ENCODE measurements around the gene CCSER1.
"Not testable (repeated sequence)": the region's sequence is repeated elsewhere in the genome, so short reads cannot be mapped to it uniquely, and the experiment has no call there.

CCSER1 gene

GRCh38 chr4:90648311-90648710 lies 521.1 kb downstream of the CCSER1 start:
- DNase-seq (ENCODE audit: low read depth in 1 of 2, low spot score in 1 of 2), result no peak

- DNase-seq (ENCODE audit: low read depth in 1 of 2, low spot score in 1 of 2), result no peak
Measured at GRCh38 chr4:90648791-90649190, 521.6 kb downstream of the CCSER1 start.

GRCh38 chr4:90660672-90661071 lies 533.5 kb downstream of the CCSER1 start:
- no peak for DNase-seq (ENCODE audit: low read depth in 1 of 2, low spot score in 1 of 2)

- no peak for DNase-seq (ENCODE audit: low read depth in 1 of 2, low spot score in 1 of 2)
Measured at GRCh38 chr4:90670183-90670582, 543.0 kb downstream of the CCSER1 start.

GRCh38 chr4:90689739-90690138 lies 562.5 kb downstream of the CCSER1 start:
- no peak for DNase-seq (ENCODE audit: low read depth in 1 of 2, low spot score in 1 of 2)

- no peak for DNase-seq (ENCODE audit: low read depth in 1 of 2, low spot score in 1 of 2)
Measured at GRCh38 chr4:90695411-90695810, 568.2 kb downstream of the CCSER1 start.

GRCh38 chr4:90705501-90705900 lies 578.3 kb downstream of the CCSER1 start:
- not testable (repeated sequence) for DNase-seq (ENCODE audit: low read depth in 1 of 2, low spot score in 1 of 2)

- DNase-seq (ENCODE audit: low read depth in 1 of 2, low spot score in 1 of 2), result no peak
Measured at GRCh38 chr4:90715242-90715641, 588.0 kb downstream of the CCSER1 start.

GRCh38 chr4:90718931-90719330 lies 591.7 kb downstream of the CCSER1 start:
- DNase-seq (ENCODE audit: low read depth in 1 of 2, low spot score in 1 of 2), result no peak

- no peak for DNase-seq (ENCODE audit: low read depth in 1 of 2, low spot score in 1 of 2)
Measured at GRCh38 chr4:90727938-90728337, 600.7 kb downstream of the CCSER1 start.

- no peak for DNase-seq (ENCODE audit: low read depth in 1 of 2, low spot score in 1 of 2)
Measured at GRCh38 chr4:90730752-90731151, 603.6 kb downstream of the CCSER1 start.

- no peak for DNase-seq (ENCODE audit: low read depth in 1 of 2, low spot score in 1 of 2)
Measured at GRCh38 chr4:90733211-90733610, 606.0 kb downstream of the CCSER1 start.

GRCh38 chr4:90745176-90745575 lies 618.0 kb downstream of the CCSER1 start:
- DNase-seq (ENCODE audit: low read depth in 1 of 2, low spot score in 1 of 2), result no peak

GRCh38 chr4:90753068-90753467 lies 625.9 kb downstream of the CCSER1 start:
- DNase-seq (ENCODE audit: low read depth in 1 of 2, low spot score in 1 of 2), result no peak

- no peak for DNase-seq (ENCODE audit: low read depth in 1 of 2, low spot score in 1 of 2)
Measured at GRCh38 chr4:90757534-90758060, 630.4 kb downstream of the CCSER1 start.

- DNase-seq (ENCODE audit: low read depth in 1 of 2, low spot score in 1 of 2), result no peak
Measured at GRCh38 chr4:90760059-90760458, 632.9 kb downstream of the CCSER1 start.

GRCh38 chr4:90766837-90767236 lies 639.6 kb downstream of the CCSER1 start:
- DNase-seq (ENCODE audit: low read depth in 1 of 2, low spot score in 1 of 2), result no peak

- DNase-seq (ENCODE audit: low read depth in 1 of 2, low spot score in 1 of 2), result no peak
Measured at GRCh38 chr4:90769251-90769650, 642.1 kb downstream of the CCSER1 start.

GRCh38 chr4:90780193-90780592 lies 653.0 kb downstream of the CCSER1 start:
- no peak for DNase-seq (ENCODE audit: low read depth in 1 of 2, low spot score in 1 of 2)

- no peak for DNase-seq (ENCODE audit: low read depth in 1 of 2, low spot score in 1 of 2)
Measured at GRCh38 chr4:90786602-90787001, 659.4 kb downstream of the CCSER1 start.

GRCh38 chr4:90792696-90793095 lies 665.5 kb downstream of the CCSER1 start:
- no peak for DNase-seq (ENCODE audit: low read depth in 1 of 2, low spot score in 1 of 2)

- no peak for DNase-seq (ENCODE audit: low read depth in 1 of 2, low spot score in 1 of 2)
Measured at GRCh38 chr4:90798948-90799347, 671.8 kb downstream of the CCSER1 start.

GRCh38 chr4:90799895-90800294 lies 672.7 kb downstream of the CCSER1 start:
- no peak for DNase-seq (ENCODE audit: low read depth in 1 of 2, low spot score in 1 of 2)

GRCh38 chr4:90815569-90815968 lies 688.4 kb downstream of the CCSER1 start:
- DNase-seq (ENCODE audit: low read depth in 1 of 2, low spot score in 1 of 2), result no peak

Data from activated CD4-positive, alpha-beta T cell treated with anti-CD3 and anti-CD28 coated beads, Interleukin-2, amount 50 U/mL, for 24 hours (primary cell).